Body of pancreas (tissue), 4 donors: ENCODE data around the gene MYADML2. TPM values are rescaled to one million over a fixed set of nuclear protein-coding genes. Genes with fewer than 3 reads are reported as not detected.

Experiments used
- ATAC-seq: fragments of 150-250 bp; one replicate; pipeline ENCODE4 v1.9.1; 2016
- DNase-seq, 4 donors: peaks; one replicate each; pipeline ENCODE4 v3.0.0-alpha.2; 2019
- H3K27ac ChIP-seq, 4 donors: fragments of 200-600 bp; sonication (generic); 1 replicate in 3 of 4; 2 replicates in 1 of 4; pipeline versions ENCODE4 v1.5.1 to v1.6.1; 2016 to 2019; ENCODE audit warnings: mild to moderate bottlenecking in 1 of 4, mixed read lengths in 1 of 4, moderate library complexity in 1 of 4
- H3K27me3 ChIP-seq, 2 donors: fragments of 200-600 bp; sonication (generic); one replicate each; pipeline ENCODE4 v1.6.0; 2016; ENCODE audit warnings: mild to moderate bottlenecking in 1 of 2
- H3K36me3 ChIP-seq, 2 donors: fragments of 200-600 bp; sonication (generic); replicated peaks in 1 of 2; 2 replicates each; pipeline ENCODE4 v1.5.1; 2016; ENCODE audit warnings: low read depth in 2 of 2; ENCODE audit not compliant: insufficient read depth in 1 of 2
- H3K4me1 ChIP-seq: fragments of 200-600 bp; sonication (generic); one replicate; pipeline ENCODE4 v1.6.0; 2016
- H3K4me3 ChIP-seq, 2 donors: fragments of 200-600 bp; sonication (generic); 1 replicate in 1 of 2; 2 replicates in 1 of 2; pipeline ENCODE4 v1.5.1; 2016 to 2019
- H3K9me3 ChIP-seq, 3 donors: fragments of 200-600 bp; sonication (generic); 1 replicate in 2 of 3; 2 replicates in 1 of 3; pipeline ENCODE4 v1.5.1; 2016
- CTCF ChIP-seq, 7 experiments: fragments of 450-650 bp in 4 of 7; fragments of 200-600 bp in 3 of 7; sonication (generic) in 3 of 7; IDR thresholded peaks; one replicate each; pipeline ENCODE4 v1.5.1; 2016 to 2019; ENCODE audit warnings: antibody characterized with exemption in 7 of 7
- POLR2A ChIP-seq, 3 donors: fragments of 450-650 bp; IDR thresholded peaks; one replicate each; pipeline ENCODE4 v1.6.1; 2016; ENCODE audit warnings: antibody characterized with exemption in 3 of 3, mild to moderate bottlenecking in 2 of 3
- WGBS, 2 donors: methylation state at CpG; one replicate each; pipeline ENCODE4 v1.1.5; 2017; 5-methylcytosine and 5-hydroxymethylcytosine counted together
- intact Hi-C: fragments of 100-400 bp; cut with DNase I; formaldehyde crosslinking; loops from one replicate; pipeline ENCODE4 v1.15.1; 2023
- total RNA-seq, 2 donors: library from RNA; depleted of rRNA; stranded (reverse); fragments of >200 nt; gene quantifications; one replicate each; pipeline ENCODE4 v1.1.0, GENCODE V29; 2016

MYADML2 gene
- total RNA-seq, 2 donors from 2014 or later: not detected

GRCh38 chr17:81890447-81891302, 56.4 kb downstream of the MYADML2 start:
- ATAC-seq (peak; percentile 1), DNase-seq (no peak)
- Histone ChIP-seq H3K27ac (peak overlapping the region; percentile 63 to 96 (median 90)), H3K36me3 (peaks cover 6 to 13% of the 10 kb centered on the region in 2 donors), H3K27me3 (no peaks in the 10 kb centered on the region), H3K9me3 (no peaks in the 10 kb centered on the region), H3K4me3 (peak overlapping the region; percentile 31 to 85), H3K4me1 (peaks cover 26% of the 10 kb centered on the region)
- no peak for TF ChIP-seq POLR2A (IDR thresholded peaks at IDR 0.05)
- TF ChIP-seq CTCF (IDR thresholded peaks at IDR 0.05): no peak
- intact Hi-C loops: no loop called here
- WGBS, 2 donors: 0 to 6% methylated on average over 1 to 69 of the region's 69 CpGs

Other genes starting within 250 kb of the MYADML2 start
- gene MRPL12, start 243.9 kb downstream of the MYADML2 start, total RNA-seq: 10 to 100 TPM; 17.1 to 45.8 TPM
- 10 to 100 TPM; 15.8 to 18.9 TPM for gene SLC25A10, start 234.9 kb downstream of the MYADML2 start, total RNA-seq
- 1 to 10 TPM in 1 of 2 donors, under 1 TPM in 1; 0.52 to 5.3 TPM for gene GCGR, start 143.1 kb downstream of the MYADML2 start, total RNA-seq
- gene MCRIP1, start 113.9 kb downstream of the MYADML2 start, total RNA-seq: 10 to 100 TPM; 46.1 to 65.6 TPM
- gene PPP1R27, start 112.2 kb downstream of the MYADML2 start, total RNA-seq: not detected
- 1,000 to 10,000 TPM; 1,462 to 4,394 TPM for gene P4HB, start 86.7 kb downstream of the MYADML2 start, total RNA-seq
- 100 to 1,000 TPM; 109 to 141 TPM for gene ARHGDIA, start 75.9 kb downstream of the MYADML2 start, total RNA-seq
- 10 to 100 TPM; 17.1 to 72.2 TPM for gene ALYREF, start 55.6 kb downstream of the MYADML2 start, total RNA-seq
- gene ANAPC11, start 55.5 kb downstream of the MYADML2 start, total RNA-seq: 100 to 1,000 TPM in 1 of 2 donors, 10 to 100 TPM in 1; 58.1 to 111 TPM
- gene NPB, start 45.0 kb downstream of the MYADML2 start, total RNA-seq: 1 to 10 TPM in 1 of 2 donors, under 1 TPM in 1; 0.66 to 1.8 TPM
- 10 to 100 TPM; 13.0 to 25.1 TPM for gene PCYT2, start 35.8 kb downstream of the MYADML2 start, total RNA-seq
- 10 to 100 TPM; 23.9 to 48.5 TPM for gene SIRT7, start 29.1 kb downstream of the MYADML2 start, total RNA-seq
- 10 to 100 TPM in 1 of 2 donors, 1 to 10 TPM in 1; 8.3 to 14.5 TPM for gene MAFG, start 19.5 kb downstream of the MYADML2 start, total RNA-seq
- 10 to 100 TPM; 38.2 to 54.2 TPM for gene PYCR1, start 9.9 kb downstream of the MYADML2 start, total RNA-seq
- gene NOTUM, start 14.0 kb upstream of the MYADML2 start, total RNA-seq: under 1 TPM in 1 of 2 donors, not detected in 1; 0.33 TPM
- 10 to 100 TPM; 17.9 to 57.4 TPM for gene ASPSCR1, start 30.4 kb upstream of the MYADML2 start, total RNA-seq
- gene CENPX, start 75.6 kb upstream of the MYADML2 start, total RNA-seq: 10 to 100 TPM; 16.5 to 24.4 TPM
- 10 to 100 TPM in 1 of 2 donors, 1 to 10 TPM in 1; 8.0 to 36.3 TPM for gene LRRC45, start 76.1 kb upstream of the MYADML2 start, total RNA-seq
- 1 to 10 TPM in 1 of 2 donors, not detected in 1; 3.1 TPM for gene RAC3, start 84.4 kb upstream of the MYADML2 start, total RNA-seq
- 100 to 1,000 TPM in 1 of 2 donors, 10 to 100 TPM in 1; 82.2 to 205 TPM for gene DCXR, start 90.5 kb upstream of the MYADML2 start, total RNA-seq
- 10 to 100 TPM; 37.9 to 43.1 TPM for gene RFNG, start 104.6 kb upstream of the MYADML2 start, total RNA-seq
- gene GPS1, start 104.7 kb upstream of the MYADML2 start, total RNA-seq: 10 to 100 TPM; 63.0 to 86.4 TPM
- 100 to 1,000 TPM in 1 of 2 donors, 10 to 100 TPM in 1; 76.0 to 128 TPM for gene DUS1L, start 118.6 kb upstream of the MYADML2 start, total RNA-seq
- gene FASN, start 151.0 kb upstream of the MYADML2 start, total RNA-seq: 100 to 1,000 TPM in 1 of 2 donors, 10 to 100 TPM in 1; 16.3 to 388 TPM